ENCODE results near the gene ERCC6L2.

Gene ERCC6L2

GRCh38 chr9:95927271-95928004 is 51.9 kb downstream of the ERCC6L2 start:
- Histone ChIP-seq H3K9ac (ENCODE audit: low read depth, low read length) (no peak overlapping the region), H3K9me3 (ENCODE audit: insufficient read depth, low read depth, low read length) (peaks cover 2% of the 10 kb centered on the region; the same call in 1 of the 2 replicates), H3K36me3 (ENCODE audit: insufficient read depth, low read length) (peaks cover 91% of the 10 kb centered on the region), H3K27me3 (ENCODE audit: insufficient read depth, low read length) (no peaks in the 10 kb centered on the region), H3K27ac (ENCODE audit: low read depth, low read length) (no peak overlapping the region), H3K4me3 (ENCODE audit: low read length) (no peak overlapping the region), H3K4me1 (ENCODE audit: insufficient read depth, low read length) (peaks cover 4% of the 10 kb centered on the region; the same call in 1 of the 2 replicates)

- no peak overlapping the region for H3K27ac ChIP-seq (ENCODE audit: low read depth, low read length)
- no peak overlapping the region for H3K9ac ChIP-seq (ENCODE audit: low read depth, low read length)
- H3K27me3 ChIP-seq (ENCODE audit: insufficient read depth, low read length): no peaks in the 10 kb centered on the region
- H3K4me1 ChIP-seq (ENCODE audit: insufficient read depth, low read length): no peaks in the 10 kb centered on the region; the same call in 1 of the 2 replicates
- no peaks in the 10 kb centered on the region for H3K9me3 ChIP-seq (ENCODE audit: insufficient read depth, low read depth, low read length)
- 100% methylated on average over 1 of the region's 1 CpG for WGBS
- H3K4me3 ChIP-seq (ENCODE audit: low read length): no peak overlapping the region
- peaks cover 91% of the 10 kb centered on the region for H3K36me3 ChIP-seq (ENCODE audit: insufficient read depth, low read length)
Observed at GRCh38 chr9:95930277-95930676, 54.8 kb downstream of the ERCC6L2 start.

- WGBS: 93% methylated on average over 2 of the region's 2 CpGs
- Histone ChIP-seq H3K9ac (ENCODE audit: low read depth, low read length) (no peak overlapping the region), H3K4me3 (ENCODE audit: low read length) (no peak overlapping the region), H3K27me3 (ENCODE audit: insufficient read depth, low read length) (no peaks in the 10 kb centered on the region), H3K4me1 (ENCODE audit: insufficient read depth, low read length) (peaks cover 14% of the 10 kb centered on the region), H3K36me3 (ENCODE audit: insufficient read depth, low read length) (peaks cover 71% of the 10 kb centered on the region), H3K27ac (ENCODE audit: low read depth, low read length) (no peak overlapping the region), H3K9me3 (ENCODE audit: insufficient read depth, low read depth, low read length) (no peaks in the 10 kb centered on the region)
Observed at GRCh38 chr9:95935861-95936578, 60.5 kb downstream of the ERCC6L2 start.

- no peaks in the 10 kb centered on the region for H3K9me3 ChIP-seq (ENCODE audit: insufficient read depth, low read depth, low read length)
- H3K9ac ChIP-seq (ENCODE audit: low read depth, low read length): no peak overlapping the region
- no peak overlapping the region for H3K27ac ChIP-seq (ENCODE audit: low read depth, low read length)
- H3K36me3 ChIP-seq (ENCODE audit: insufficient read depth, low read length): peaks cover 71% of the 10 kb centered on the region
- H3K4me3 ChIP-seq (ENCODE audit: low read length): no peak overlapping the region
- H3K27me3 ChIP-seq (ENCODE audit: insufficient read depth, low read length): no peaks in the 10 kb centered on the region
- 81% methylated on average over 2 of the region's 3 CpGs for WGBS
- peaks cover 14% of the 10 kb centered on the region for H3K4me1 ChIP-seq (ENCODE audit: insufficient read depth, low read length)
Observed at GRCh38 chr9:95936579-95937075, 61.1 kb downstream of the ERCC6L2 start.

DNA sequence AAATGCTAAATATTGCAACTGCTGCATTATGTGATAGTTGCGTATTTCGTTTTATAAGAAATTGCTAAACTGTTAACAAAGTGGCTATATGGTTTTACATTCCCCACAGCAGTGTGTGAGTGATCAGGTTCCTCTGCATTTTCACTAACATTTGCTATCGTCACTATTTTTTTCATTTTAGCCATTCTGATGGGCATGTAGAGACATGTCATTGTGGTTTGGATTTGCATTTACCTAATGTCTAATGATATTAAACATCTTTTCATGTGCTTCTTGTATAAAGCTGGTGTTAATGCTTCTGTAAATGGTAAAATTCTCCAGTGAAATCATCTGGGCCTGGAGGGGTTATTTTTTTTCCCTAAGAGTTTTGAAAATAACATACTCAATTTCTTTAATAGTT is 61.6 kb downstream of the ERCC6L2 start:
- 90% methylated on average over 3 of the region's 3 CpGs for WGBS
- H3K36me3 ChIP-seq (ENCODE audit: insufficient read depth, low read length): peaks cover 72% of the 10 kb centered on the region
- H3K27me3 ChIP-seq (ENCODE audit: insufficient read depth, low read length): no peaks in the 10 kb centered on the region
- no peak overlapping the region for H3K27ac ChIP-seq (ENCODE audit: low read depth, low read length)
- H3K4me1 ChIP-seq (ENCODE audit: insufficient read depth, low read length): peaks cover 14% of the 10 kb centered on the region
- no peak overlapping the region for H3K4me3 ChIP-seq (ENCODE audit: low read length)
- H3K9ac ChIP-seq (ENCODE audit: low read depth, low read length): no peak overlapping the region
- H3K9me3 ChIP-seq (ENCODE audit: insufficient read depth, low read depth, low read length): no peaks in the 10 kb centered on the region

DNA sequence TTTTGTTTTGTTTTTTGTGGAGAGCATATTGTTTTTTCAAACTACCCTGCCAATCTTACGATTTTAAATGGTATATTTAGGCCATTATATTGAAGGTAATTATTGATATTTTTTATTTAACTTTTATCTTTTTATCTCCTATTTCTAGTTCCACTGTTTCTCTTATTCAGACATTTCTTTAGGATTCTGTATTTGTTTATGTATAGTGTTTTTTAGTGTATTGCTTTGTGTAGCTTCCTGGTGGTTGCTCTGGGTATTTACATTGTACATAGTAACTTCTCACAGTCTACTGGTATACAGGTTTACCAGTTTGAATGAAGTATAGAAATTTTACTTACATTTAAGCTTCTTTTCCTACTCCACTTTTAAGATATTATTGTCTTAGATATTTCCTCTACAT is 63.2 kb downstream of the ERCC6L2 start:
- H3K4me1 ChIP-seq (ENCODE audit: insufficient read depth, low read length): peaks cover 14% of the 10 kb centered on the region
- H3K4me3 ChIP-seq (ENCODE audit: low read length): no peak overlapping the region
- H3K27me3 ChIP-seq (ENCODE audit: insufficient read depth, low read length): no peaks in the 10 kb centered on the region
- peaks cover 72% of the 10 kb centered on the region for H3K36me3 ChIP-seq (ENCODE audit: insufficient read depth, low read length)
- H3K9me3 ChIP-seq (ENCODE audit: insufficient read depth, low read depth, low read length): peaks cover 12% of the 10 kb centered on the region; the same call in 1 of the 2 replicates
- no peak overlapping the region for H3K27ac ChIP-seq (ENCODE audit: low read depth, low read length)
- H3K9ac ChIP-seq (ENCODE audit: low read depth, low read length): no peak overlapping the region
- WGBS: no CpG with 5 or more reads among the region's 1 CpG

GRCh38 chr9:95939472-95939871 is 64.0 kb downstream of the ERCC6L2 start:
- no peak overlapping the region for H3K4me3 ChIP-seq (ENCODE audit: low read length)
- WGBS: 100% methylated on average over 1 of the region's 1 CpG
- peaks cover 72% of the 10 kb centered on the region for H3K36me3 ChIP-seq (ENCODE audit: insufficient read depth, low read length)
- H3K27ac ChIP-seq (ENCODE audit: low read depth, low read length): no peak overlapping the region
- no peak overlapping the region for H3K9ac ChIP-seq (ENCODE audit: low read depth, low read length)
- H3K4me1 ChIP-seq (ENCODE audit: insufficient read depth, low read length): peaks cover 14% of the 10 kb centered on the region
- H3K9me3 ChIP-seq (ENCODE audit: insufficient read depth, low read depth, low read length): peaks cover 14% of the 10 kb centered on the region; the same call in 1 of the 2 replicates
- H3K27me3 ChIP-seq (ENCODE audit: insufficient read depth, low read length): no peaks in the 10 kb centered on the region

DNA sequence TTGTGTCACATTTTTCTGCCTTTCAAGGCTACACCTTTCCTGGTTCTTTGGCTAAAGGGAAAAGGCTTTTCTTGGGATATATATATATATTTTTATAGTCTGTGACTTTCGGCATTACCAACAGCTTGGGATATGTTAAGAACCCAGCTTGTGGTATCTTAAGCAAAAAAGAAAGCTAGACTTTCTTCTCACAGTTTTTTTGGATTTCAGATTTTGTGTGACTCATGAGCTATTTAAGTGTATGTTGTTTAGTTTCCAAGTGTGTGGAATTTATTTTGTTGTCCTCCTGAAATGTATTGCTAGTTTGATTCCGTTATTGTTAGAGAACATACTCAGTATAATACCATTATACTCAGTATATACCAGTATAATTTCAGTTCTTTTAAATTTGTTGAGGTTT is 64.8 kb downstream of the ERCC6L2 start:
- H3K4me1 ChIP-seq (ENCODE audit: insufficient read depth, low read length): peaks cover 14% of the 10 kb centered on the region
- peaks cover 14% of the 10 kb centered on the region; the same call in 1 of the 2 replicates for H3K9me3 ChIP-seq (ENCODE audit: insufficient read depth, low read depth, low read length)
- H3K27ac ChIP-seq (ENCODE audit: low read depth, low read length): no peak overlapping the region; the same call in 1 of the 2 replicates
- H3K9ac ChIP-seq (ENCODE audit: low read depth, low read length): no peak overlapping the region
- H3K27me3 ChIP-seq (ENCODE audit: insufficient read depth, low read length): no peaks in the 10 kb centered on the region
- H3K4me3 ChIP-seq (ENCODE audit: low read length): no peak overlapping the region
- H3K36me3 ChIP-seq (ENCODE audit: insufficient read depth, low read length): peaks cover 66% of the 10 kb centered on the region
- whole genome bisulfite sequencing: 100% methylated on average over 1 of the region's 2 CpGs

GRCh38 chr9:95942016-95942415 is 66.5 kb downstream of the ERCC6L2 start:
- 92% methylated on average over 2 of the region's 4 CpGs for WGBS
- Histone ChIP-seq H3K36me3 (ENCODE audit: insufficient read depth, low read length) (peaks cover 68% of the 10 kb centered on the region), H3K4me1 (ENCODE audit: insufficient read depth, low read length) (peaks cover 2% of the 10 kb centered on the region; the same call in 1 of the 2 replicates), H3K4me3 (ENCODE audit: low read length) (no peak overlapping the region), H3K9ac (ENCODE audit: low read depth, low read length) (no peak overlapping the region), H3K27ac (ENCODE audit: low read depth, low read length) (no peak overlapping the region), H3K9me3 (ENCODE audit: insufficient read depth, low read depth, low read length) (peaks cover 18% of the 10 kb centered on the region; the same call in 1 of the 2 replicates), H3K27me3 (ENCODE audit: insufficient read depth, low read length) (no peaks in the 10 kb centered on the region)

DNA sequence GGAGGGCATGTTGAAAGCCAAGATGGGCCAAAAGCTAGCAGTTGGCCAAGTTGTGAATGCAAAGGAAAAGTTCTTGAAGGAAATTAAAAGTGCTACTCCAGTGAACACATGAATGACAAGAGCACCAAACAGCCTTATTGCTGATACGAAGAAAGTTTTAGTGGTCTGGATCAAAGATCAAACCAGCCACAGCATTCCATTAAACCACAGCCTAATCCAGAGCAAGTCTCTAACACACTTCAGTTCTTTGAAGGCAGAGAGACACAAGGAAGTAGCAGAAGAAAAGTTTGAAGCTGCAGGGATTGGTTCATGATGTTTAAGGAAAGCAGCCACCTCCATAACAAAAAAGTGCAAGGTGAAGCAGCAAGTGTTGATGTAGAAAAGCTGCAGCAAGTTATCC is 71.6 kb downstream of the ERCC6L2 start:
- peaks cover 35% of the 10 kb centered on the region for H3K9me3 ChIP-seq (ENCODE audit: insufficient read depth, low read depth, low read length)
- H3K9ac ChIP-seq (ENCODE audit: low read depth, low read length): no peak overlapping the region
- H3K36me3 ChIP-seq (ENCODE audit: insufficient read depth, low read length): peaks cover 66% of the 10 kb centered on the region
- no peak overlapping the region for H3K27ac ChIP-seq (ENCODE audit: low read depth, low read length)
- H3K4me1 ChIP-seq (ENCODE audit: insufficient read depth, low read length): no peaks in the 10 kb centered on the region
- H3K27me3 ChIP-seq (ENCODE audit: insufficient read depth, low read length): no peaks in the 10 kb centered on the region
- 100% methylated on average over 1 of the region's 1 CpG for WGBS
- H3K4me3 ChIP-seq (ENCODE audit: low read length): no peak overlapping the region

GRCh38 chr9:95952471-95952870 is 77.0 kb downstream of the ERCC6L2 start:
- H3K27me3 ChIP-seq (ENCODE audit: insufficient read depth, low read length): no peaks in the 10 kb centered on the region
- H3K9me3 ChIP-seq (ENCODE audit: insufficient read depth, low read depth, low read length): peaks cover 16% of the 10 kb centered on the region
- no peak overlapping the region for H3K4me3 ChIP-seq (ENCODE audit: low read length)
- peaks cover 60% of the 10 kb centered on the region for H3K36me3 ChIP-seq (ENCODE audit: insufficient read depth, low read length)
- no peak overlapping the region for H3K27ac ChIP-seq (ENCODE audit: low read depth, low read length)
- H3K9ac ChIP-seq (ENCODE audit: low read depth, low read length): no peak overlapping the region
- H3K4me1 ChIP-seq (ENCODE audit: insufficient read depth, low read length): no peaks in the 10 kb centered on the region
- WGBS: 94% methylated on average over 6 of the region's 6 CpGs

Measured in HUES64 (cell line).